HepG2 (cell line): Measurements from ENCODE around the gene KMT2A. TPM values are rescaled to one million over a fixed set of nuclear protein-coding genes. Genes with fewer than 3 reads are reported as not detected.

ENCODE experiments used
- GLI4 ChIP-seq: sonication (generic); formaldehyde crosslinking; IDR thresholded peaks from 2 replicates; pipeline ENCODE4 v1.5.1; 2020; ENCODE audit warnings: missing genetic modification reagents, mild to moderate bottlenecking, moderate library complexity, borderline replicate concordance
- HNF4A ChIP-seq: sonication (generic); formaldehyde crosslinking; IDR thresholded peaks from 2 replicates; pipeline ENCODE4 v1.4.0; 2020; ENCODE audit warnings: missing genetic modification reagents
- IRX3 ChIP-seq: sonication (generic); formaldehyde crosslinking; IDR thresholded peaks from 2 replicates; pipeline ENCODE4 v1.8.1; 2023; ENCODE audit warnings: mild to moderate bottlenecking, low read depth, missing genetic modification reagents, borderline replicate concordance
- KLF9 ChIP-seq: IDR thresholded peaks from 2 replicates; pipeline ENCODE4 v1.6.1; 2016; ENCODE audit warnings: low read depth
- KMT2B ChIP-seq: IDR thresholded peaks from 2 replicates; pipeline ENCODE4 v1.6.1; 2016; ENCODE audit warnings: missing genetic modification reagents, missing compliant biosample characterization
- NR1H2 ChIP-seq: sonication (generic); formaldehyde crosslinking; IDR thresholded peaks from 2 replicates; pipeline ENCODE4 v1.8.1; 2022; ENCODE audit warnings: low read depth, missing genetic modification reagents, borderline replicate concordance
- PAWR ChIP-seq: sonication (generic); formaldehyde crosslinking; IDR thresholded peaks from 2 replicates; pipeline ENCODE4 v1.4.0; 2020; ENCODE audit warnings: missing genetic modification reagents, mild to moderate bottlenecking, borderline replicate concordance
- RFX3 ChIP-seq: IDR thresholded peaks from 2 replicates; pipeline ENCODE4 v1.6.1; 2016; ENCODE audit warnings: missing biosample characterization, missing genetic modification reagents
- SMAD9 ChIP-seq: sonication (generic); formaldehyde crosslinking; IDR thresholded peaks from 2 replicates; pipeline ENCODE4 v1.5.1; 2020; ENCODE audit warnings: mild to moderate bottlenecking, missing genetic modification reagents
- TCF7 ChIP-seq: sonication (generic); IDR thresholded peaks from 2 replicates; pipeline ENCODE4 v1.6.1; 2016; ENCODE audit warnings: antibody characterized with exemption, low read depth
- THYN1 ChIP-seq: sonication (generic); formaldehyde crosslinking; IDR thresholded peaks from 2 replicates; pipeline ENCODE4 v1.8.1; 2023; ENCODE audit warnings: low read depth, mild to moderate bottlenecking, moderate library complexity, missing genetic modification reagents, borderline replicate concordance
- ZFYVE20 ChIP-seq: sonication (generic); formaldehyde crosslinking; IDR thresholded peaks from 2 replicates; pipeline ENCODE4 v1.8.0; 2023; ENCODE audit warnings: low read depth, mild to moderate bottlenecking, moderate library complexity, missing genetic modification reagents, borderline replicate concordance
- ZMYM4 ChIP-seq: sonication (generic); formaldehyde crosslinking; IDR thresholded peaks from 2 replicates; pipeline ENCODE4 v1.8.1; 2023; ENCODE audit warnings: mild to moderate bottlenecking, missing genetic modification reagents
- ZNF234 ChIP-seq: sonication (generic); formaldehyde crosslinking; conservative IDR thresholded peaks from 2 replicates; pipeline ENCODE4 v1.5.1; 2020; ENCODE audit warnings: mild to moderate bottlenecking, missing genetic modification reagents
- ZNF782 ChIP-seq: sonication (generic); formaldehyde crosslinking; IDR thresholded peaks from 2 replicates; pipeline ENCODE4 v1.4.0; 2020; ENCODE audit warnings: missing genetic modification reagents, mild to moderate bottlenecking, borderline replicate concordance
- ZNF790 ChIP-seq: sonication (generic); formaldehyde crosslinking; IDR thresholded peaks from 2 replicates; pipeline ENCODE4 v1.8.0; 2022; ENCODE audit warnings: missing genetic modification reagents, mild to moderate bottlenecking, borderline replicate concordance
- ZSCAN31 ChIP-seq: sonication (generic); formaldehyde crosslinking; IDR thresholded peaks from 2 replicates; pipeline ENCODE4 v1.5.0; 2020; ENCODE audit warnings: low read depth, mild to moderate bottlenecking, missing genetic modification reagents
- polyA plus RNA-seq, 8 experiments: library from polyadenylated mRNA; depleted of rRNA in 3 of 8; stranded (reverse) in 7 of 8; unstranded in 1 of 8; fragments of >200 nt; fragmentation: Illumina TruSeq in 4 of 8; extraction: Trizol in 4 of 8; gene quantifications; 2 replicates each; pipeline versions ENCODE4 v1.2.1 to v1.2.3, GENCODE V29; 2011 to 2016; ENCODE audit warnings: low read depth in 4 of 8, missing spikeins in 1 of 8, mixed read lengths in 1 of 8; ENCODE audit not compliant: insufficient read depth in 1 of 8
- total RNA-seq, 5 experiments: library from RNA; depleted of rRNA; stranded (reverse); fragments of >200 nt; fragmentation: Illumina TruSeq; extraction: Trizol; gene quantifications; 2 replicates each; pipeline ENCODE4 v1.2.3, GENCODE V29; 2016; ENCODE audit warnings: low read depth in 1 of 5
- TF ChIP-seq, protein P1 (sequence below): sonication (generic); formaldehyde crosslinking; IDR thresholded peaks from 2 replicates; pipeline ENCODE4 v1.4.0; 2020; ENCODE audit warnings: mild to moderate bottlenecking, missing genetic modification reagents
- TF ChIP-seq, protein P2 (sequence below): IDR thresholded peaks from 2 replicates; pipeline ENCODE4 v1.6.1; 2012; ENCODE audit warnings: inconsistent platforms
- TF ChIP-seq, protein P3 (sequence below): sonication (generic); formaldehyde crosslinking; IDR thresholded peaks from 2 replicates; pipeline ENCODE4 v1.8.0; 2022; ENCODE audit warnings: missing genetic modification reagents, mild to moderate bottlenecking, inconsistent platforms, borderline replicate concordance
- TF ChIP-seq, protein P4 (sequence below): sonication (generic); formaldehyde crosslinking; IDR thresholded peaks from 2 replicates; pipeline ENCODE4 v1.5.0; 2020; ENCODE audit warnings: missing genetic modification reagents, mild to moderate bottlenecking, borderline replicate concordance
- TF ChIP-seq, protein P5 (sequence below): sonication (generic); formaldehyde crosslinking; IDR thresholded peaks from 2 replicates; pipeline ENCODE4 v1.9.0; 2022; ENCODE audit warnings: low read depth, missing genetic modification reagents

The KMT2A gene
- total and polyA plus RNA-seq, 2 of the 13 experiments (the other 11 are each of a cell fraction or from before 2014, with no cell fraction given): 12.4 to 20.0 TPM

DNA sequence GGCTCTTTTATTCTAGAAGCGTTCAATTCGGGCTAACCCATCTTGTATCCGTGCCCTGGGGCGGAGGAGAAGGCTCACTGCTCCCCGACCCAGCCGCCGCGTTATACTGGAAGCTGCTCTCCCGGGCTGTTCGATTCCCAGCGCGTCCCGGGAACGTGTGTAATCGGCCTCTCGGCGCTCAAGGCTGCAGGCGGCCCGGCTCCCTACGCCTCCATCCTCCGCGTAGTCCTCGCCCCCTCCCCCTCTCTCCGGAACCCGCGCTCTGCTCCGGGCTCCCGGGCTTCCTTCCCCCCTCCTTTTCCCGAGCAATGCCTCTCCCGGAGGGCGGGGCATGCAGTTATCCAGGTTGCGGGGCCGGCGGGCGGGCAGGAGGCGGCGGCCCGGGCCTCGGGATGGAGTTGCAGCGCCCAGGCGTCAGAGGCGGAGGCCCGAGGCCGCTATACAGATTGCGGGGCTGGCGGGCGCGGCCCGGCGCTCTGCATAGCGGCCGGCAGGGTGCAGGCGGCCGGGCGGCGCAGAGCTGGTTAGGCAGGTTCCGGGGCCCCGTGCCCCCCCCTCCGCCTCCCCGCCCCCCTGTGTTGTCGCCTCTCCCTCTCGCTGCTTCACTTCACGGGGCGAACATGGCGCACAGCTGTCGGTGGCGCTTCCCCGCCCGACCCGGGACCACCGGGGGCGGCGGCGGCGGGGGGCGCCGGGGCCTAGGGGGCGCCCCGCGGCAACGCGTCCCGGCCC lies at the start of gene KMT2A (continued):
- TF ChIP-seq ZMYM4 (CRISPR knock-in tag): no peak; the same call in 1 of the 2 replicates
- TF ChIP-seq ZFYVE20 (CRISPR knock-in tag): 0 out of 2 replicates have a peak, but pooled peaks have one; percentile 37
- 0 out of 2 replicates have a peak, but pooled peaks have one; percentile 62 for TF ChIP-seq GLI4
- 0 out of 2 replicates have a peak, but pooled peaks have one; percentile 66 for TF ChIP-seq ZNF790
- no peak for TF ChIP-seq ZSCAN31 (CRISPR knock-in tag)
- no peak for TF ChIP-seq HNF4A
- no peak for TF ChIP-seq SMAD9 (CRISPR knock-in tag)
- no peak; the same call in 1 of the 2 replicates for TF ChIP-seq IRX3 (CRISPR knock-in tag)
- TF ChIP-seq KLF9 (CRISPR knock-in tag): no peak; the same call in 1 of the 2 replicates
- no peak for TF ChIP-seq NR1H2
- TF ChIP-seq, protein P1, sequence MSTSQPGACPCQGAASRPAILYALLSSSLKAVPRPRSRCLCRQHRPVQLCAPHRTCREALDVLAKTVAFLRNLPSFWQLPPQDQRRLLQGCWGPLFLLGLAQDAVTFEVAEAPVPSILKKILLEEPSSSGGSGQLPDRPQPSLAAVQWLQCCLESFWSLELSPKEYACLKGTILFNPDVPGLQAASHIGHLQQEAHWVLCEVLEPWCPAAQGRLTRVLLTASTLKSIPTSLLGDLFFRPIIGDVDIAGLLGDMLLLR (CRISPR knock-in tag): no peak
- TF ChIP-seq, protein P2, sequence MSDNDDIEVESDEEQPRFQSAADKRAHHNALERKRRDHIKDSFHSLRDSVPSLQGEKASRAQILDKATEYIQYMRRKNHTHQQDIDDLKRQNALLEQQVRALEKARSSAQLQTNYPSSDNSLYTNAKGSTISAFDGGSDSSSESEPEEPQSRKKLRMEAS: peak; percentile 67; the same call in 1 of the 2 replicates
- TF ChIP-seq, protein P3, sequence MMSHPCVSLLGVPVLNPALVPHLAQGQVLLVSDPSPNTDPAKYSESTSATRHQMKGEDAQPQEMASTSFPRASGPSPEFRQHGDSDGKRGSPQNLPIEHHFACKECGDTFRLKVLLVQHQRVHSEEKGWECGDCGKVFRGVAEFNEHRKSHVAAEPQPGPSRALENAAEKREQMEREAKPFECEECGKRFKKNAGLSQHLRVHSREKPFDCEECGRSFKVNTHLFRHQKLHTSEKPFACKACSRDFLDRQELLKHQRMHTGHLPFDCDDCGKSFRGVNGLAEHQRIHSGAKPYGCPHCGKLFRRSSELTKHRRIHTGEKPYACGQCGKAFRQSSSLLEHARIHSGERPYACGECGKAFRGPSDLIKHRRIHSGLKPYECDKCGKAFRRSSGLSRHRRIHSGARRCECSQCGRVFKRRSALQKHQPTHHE (CRISPR knock-in tag): no peak
- TF ChIP-seq ZNF782 (CRISPR knock-in tag): no peak
- no peak for TF ChIP-seq THYN1 (CRISPR knock-in tag)
- TF ChIP-seq, protein P4, sequence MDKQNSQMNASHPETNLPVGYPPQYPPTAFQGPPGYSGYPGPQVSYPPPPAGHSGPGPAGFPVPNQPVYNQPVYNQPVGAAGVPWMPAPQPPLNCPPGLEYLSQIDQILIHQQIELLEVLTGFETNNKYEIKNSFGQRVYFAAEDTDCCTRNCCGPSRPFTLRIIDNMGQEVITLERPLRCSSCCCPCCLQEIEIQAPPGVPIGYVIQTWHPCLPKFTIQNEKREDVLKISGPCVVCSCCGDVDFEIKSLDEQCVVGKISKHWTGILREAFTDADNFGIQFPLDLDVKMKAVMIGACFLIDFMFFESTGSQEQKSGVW (CRISPR knock-in tag): 0 out of 2 replicates have a peak, but pooled peaks have one; percentile 33
- TF ChIP-seq KMT2B: peak; percentile 79
- TF ChIP-seq PAWR (CRISPR knock-in tag): 0 out of 2 replicates have a peak, but pooled peaks have one; percentile 18
- TF ChIP-seq TCF7: no peak
- peak; percentile 74; the same call in 1 of the 2 replicates for TF ChIP-seq ZNF234 (CRISPR knock-in tag)
- TF ChIP-seq RFX3 (CRISPR knock-in tag): no peak
- TF ChIP-seq, protein P5, sequence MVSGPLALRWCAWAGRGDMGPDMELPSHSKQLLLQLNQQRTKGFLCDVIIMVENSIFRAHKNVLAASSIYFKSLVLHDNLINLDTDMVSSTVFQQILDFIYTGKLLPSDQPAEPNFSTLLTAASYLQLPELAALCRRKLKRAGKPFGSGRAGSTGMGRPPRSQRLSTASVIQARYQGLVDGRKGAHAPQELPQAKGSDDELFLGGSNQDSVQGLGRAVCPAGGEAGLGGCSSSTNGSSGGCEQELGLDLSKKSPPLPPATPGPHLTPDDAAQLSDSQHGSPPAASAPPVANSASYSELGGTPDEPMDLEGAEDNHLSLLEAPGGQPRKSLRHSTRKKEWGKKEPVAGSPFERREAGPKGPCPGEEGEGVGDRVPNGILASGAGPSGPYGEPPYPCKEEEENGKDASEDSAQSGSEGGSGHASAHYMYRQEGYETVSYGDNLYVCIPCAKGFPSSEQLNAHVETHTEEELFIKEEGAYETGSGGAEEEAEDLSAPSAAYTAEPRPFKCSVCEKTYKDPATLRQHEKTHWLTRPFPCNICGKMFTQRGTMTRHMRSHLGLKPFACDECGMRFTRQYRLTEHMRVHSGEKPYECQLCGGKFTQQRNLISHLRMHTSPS (CRISPR knock-in tag): no peak
